Measurements from ENCODE around the gene OBSCN. TPM values are rescaled to one million over a fixed set of nuclear protein-coding genes. Genes with fewer than 3 reads are reported as not detected.
"Not testable (repeated sequence)": the region's sequence is repeated elsewhere in the genome, so short reads cannot be mapped to it uniquely, and the experiment has no call there.

The OBSCN gene
- total RNA-seq, 2 experiments from 2014 or later = 12.3 to 14.4 TPM

DNA sequence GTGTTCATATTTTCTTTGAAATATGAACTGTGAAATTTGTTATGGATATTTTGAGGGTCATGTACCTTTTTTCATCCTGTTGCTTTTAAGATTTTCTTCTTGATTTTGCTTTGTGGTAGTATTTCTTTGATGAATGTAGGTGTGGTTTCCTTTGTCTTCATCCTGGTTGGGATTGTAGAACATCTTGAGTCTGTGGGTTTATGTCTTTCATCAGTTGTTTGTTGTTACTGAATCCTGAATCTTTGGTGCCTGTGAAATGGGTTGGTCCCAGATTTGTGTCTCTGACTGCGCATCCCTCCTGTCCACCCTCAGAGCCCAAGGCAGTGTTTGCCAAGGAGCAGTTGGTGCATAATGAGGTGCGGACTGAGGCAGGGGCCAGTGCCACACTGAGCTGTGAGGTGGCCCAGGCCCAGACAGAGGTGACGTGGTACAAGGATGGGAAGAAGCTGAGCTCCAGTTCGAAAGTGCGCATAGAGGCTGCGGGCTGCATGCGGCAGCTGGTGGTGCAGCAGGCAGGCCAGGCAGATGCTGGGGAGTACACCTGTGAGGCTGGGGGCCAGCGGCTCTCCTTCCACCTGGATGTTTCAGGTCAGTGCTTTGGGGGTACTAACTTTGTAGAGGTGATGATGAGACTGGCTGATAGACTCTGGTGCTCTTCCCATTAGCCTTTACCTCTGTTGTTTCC lies 38.5 kb downstream of the OBSCN start:
- Mint-ChIP-seq H3K27me3 (ENCODE audit: low read depth) (no peaks in the 10 kb centered on the region), H3K4me3 (no peak overlapping the region), H3K36me3 (ENCODE audit: low read depth) (peaks cover 66% of the 10 kb centered on the region), H3K4me1 (ENCODE audit: low read depth) (peaks cover 5% of the 10 kb centered on the region), H3K27ac (peak overlapping the region; percentile 10), H3K9me3 (ENCODE audit: insufficient read depth) (peaks cover 51% of the 10 kb centered on the region)
- ATAC-seq = no peak
- ChIA-PET CTCF (no interaction called here), POLR2A (no interaction called here)
- DNase-seq = no peak

DNA sequence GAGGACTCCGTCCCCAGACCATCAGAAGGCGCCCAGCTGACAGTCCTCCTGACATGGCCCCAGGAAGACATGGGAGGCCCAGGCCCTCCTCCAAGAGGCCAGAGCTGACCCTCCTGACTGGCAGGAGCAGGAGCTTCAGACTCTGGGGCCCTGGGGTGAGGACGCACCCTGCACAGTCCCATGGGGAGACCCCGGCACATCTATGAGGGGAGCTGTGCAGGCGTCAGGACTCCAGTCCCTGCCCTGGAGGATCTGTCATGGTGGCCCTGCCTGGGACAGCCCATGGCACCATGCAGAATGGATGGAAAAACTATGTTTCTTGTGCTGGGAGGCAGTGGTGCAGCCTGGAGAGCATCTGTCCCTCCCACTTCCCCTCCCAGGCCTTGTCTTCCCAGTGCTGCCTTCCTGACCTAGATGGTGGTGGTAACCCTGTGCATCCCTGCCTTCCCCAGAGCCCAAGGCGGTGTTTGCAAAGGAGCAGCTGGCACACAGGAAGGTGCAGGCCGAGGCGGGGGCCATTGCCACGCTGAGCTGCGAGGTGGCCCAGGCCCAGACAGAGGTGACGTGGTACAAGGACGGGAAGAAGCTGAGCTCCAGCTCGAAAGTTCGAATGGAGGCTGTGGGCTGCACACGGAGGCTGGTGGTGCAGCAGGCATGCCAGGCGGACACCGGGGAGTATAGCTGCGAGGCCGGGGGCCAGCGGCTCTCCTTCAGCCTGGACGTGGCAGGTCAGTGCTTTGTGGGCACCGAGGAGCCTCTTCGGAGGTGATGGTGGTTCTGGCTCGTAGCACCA lies 41.9 kb downstream of the OBSCN start:
- peaks cover 44% of the 10 kb centered on the region for H3K36me3 Mint-ChIP-seq (ENCODE audit: low read depth)
- peaks cover 20% of the 10 kb centered on the region for H3K9me3 Mint-ChIP-seq (ENCODE audit: insufficient read depth)
- POLR2A ChIA-PET = no interaction called here
- no peaks in the 10 kb centered on the region for H3K27me3 Mint-ChIP-seq (ENCODE audit: low read depth)
- no peak for DNase-seq
- ATAC-seq = no peak
- H3K4me3 Mint-ChIP-seq = no peak overlapping the region
- H3K4me1 Mint-ChIP-seq (ENCODE audit: low read depth) = peaks cover 5% of the 10 kb centered on the region
- H3K27ac Mint-ChIP-seq = no peak overlapping the region
- CTCF ChIA-PET = no interaction called here

DNA sequence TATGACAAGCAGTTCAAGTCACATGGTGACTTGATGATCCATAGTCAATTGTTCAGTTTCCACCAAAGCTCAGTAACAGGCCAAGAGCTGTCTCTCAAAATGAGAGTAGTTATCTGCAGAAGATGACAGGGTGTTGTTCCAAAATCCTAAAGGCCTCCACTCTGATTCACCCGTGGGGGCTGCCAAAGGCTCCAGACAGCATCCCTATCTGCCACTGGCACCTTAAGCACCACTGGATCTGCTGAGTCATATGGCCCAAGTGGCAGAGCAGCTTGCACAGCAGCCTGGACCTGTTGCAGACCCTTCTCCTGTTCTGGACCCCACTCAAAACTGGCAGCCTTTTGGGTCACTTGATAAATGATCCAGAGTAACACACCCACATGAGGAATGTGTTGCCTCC lies 44.6 kb downstream of the OBSCN start:
- H3K36me3 Mint-ChIP-seq (ENCODE audit: low read depth) = peaks cover 19% of the 10 kb centered on the region
- H3K4me1 Mint-ChIP-seq (ENCODE audit: low read depth); DNase-seq; H3K27ac Mint-ChIP-seq; ATAC-seq; CTCF ChIA-PET; H3K4me3 Mint-ChIP-seq; H3K9me3 Mint-ChIP-seq (ENCODE audit: insufficient read depth); H3K27me3 Mint-ChIP-seq (ENCODE audit: low read depth); POLR2A ChIA-PET: not testable (repeated sequence)

DNA sequence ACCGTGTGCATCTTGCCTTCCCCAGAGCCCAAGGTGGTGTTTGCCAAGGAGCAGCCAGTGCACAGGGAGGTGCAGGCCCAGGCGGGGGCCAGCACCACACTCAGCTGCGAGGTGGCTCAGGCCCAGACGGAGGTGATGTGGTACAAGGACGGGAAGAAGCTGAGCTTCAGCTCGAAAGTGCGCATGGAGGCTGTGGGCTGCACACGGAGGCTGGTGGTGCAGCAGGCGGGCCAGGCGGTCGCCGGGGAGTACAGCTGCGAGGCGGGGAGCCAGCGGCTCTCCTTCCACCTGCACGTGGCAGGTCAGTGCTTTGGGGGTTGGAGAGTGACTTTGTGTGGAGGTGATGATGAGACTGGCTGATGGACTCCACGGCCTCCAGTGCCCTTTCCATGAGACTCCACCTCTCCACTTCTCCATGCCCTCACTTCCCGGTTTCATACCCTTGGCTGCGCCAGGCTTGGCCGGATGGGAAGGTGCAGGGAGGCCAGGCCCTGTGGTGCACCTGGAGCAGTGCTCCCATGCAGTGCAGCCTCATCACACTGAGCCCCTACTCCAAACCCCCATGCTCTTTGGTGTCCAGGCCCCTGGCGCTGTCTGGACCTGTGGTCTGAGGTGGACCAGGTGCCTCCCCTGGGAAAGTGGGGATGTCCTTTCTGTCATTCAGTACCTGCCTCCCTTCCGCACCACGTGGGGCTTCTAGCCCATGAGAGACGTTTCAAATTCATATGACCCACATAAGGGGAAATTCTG lies 49.0 kb downstream of the OBSCN start:
- POLR2A ChIA-PET = no interaction called here
- no peak overlapping the region for H3K27ac Mint-ChIP-seq
- no peaks in the 10 kb centered on the region for H3K27me3 Mint-ChIP-seq (ENCODE audit: low read depth)
- DNase-seq = no peak
- no peaks in the 10 kb centered on the region for H3K4me1 Mint-ChIP-seq (ENCODE audit: low read depth)
- H3K36me3 Mint-ChIP-seq (ENCODE audit: low read depth) = peaks cover 10% of the 10 kb centered on the region
- CTCF ChIA-PET = no interaction called here
- H3K9me3 Mint-ChIP-seq (ENCODE audit: insufficient read depth) = peaks cover 7% of the 10 kb centered on the region
- H3K4me3 Mint-ChIP-seq = no peak overlapping the region
- no peak for ATAC-seq

DNA sequence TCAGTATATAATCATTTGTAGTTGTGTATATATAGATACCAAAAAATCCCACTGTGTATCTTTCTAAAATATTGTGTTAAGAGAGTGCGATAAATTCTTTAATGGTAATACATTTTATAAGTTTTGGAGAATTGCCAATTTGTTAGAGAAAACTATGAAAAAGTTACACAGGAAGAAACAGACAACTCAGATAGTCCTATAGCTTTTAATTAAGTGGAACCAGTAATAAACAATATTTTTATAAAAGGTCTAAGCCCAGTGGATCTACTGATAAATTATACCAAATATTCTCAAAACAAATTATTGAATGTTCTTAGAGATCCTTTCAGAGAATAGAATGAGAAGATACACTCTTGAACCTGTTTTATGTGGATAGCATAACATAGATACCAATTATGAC lies 50.6 kb downstream of the OBSCN start:
- no peak for DNase-seq
- ATAC-seq = no peak
- H3K4me1 Mint-ChIP-seq (ENCODE audit: low read depth) = no peaks in the 10 kb centered on the region
- peaks cover 6% of the 10 kb centered on the region for H3K36me3 Mint-ChIP-seq (ENCODE audit: low read depth)
- H3K27ac Mint-ChIP-seq = no peak overlapping the region
- CTCF ChIA-PET = no interaction called here
- H3K4me3 Mint-ChIP-seq = no peak overlapping the region
- H3K27me3 Mint-ChIP-seq (ENCODE audit: low read depth) = no peaks in the 10 kb centered on the region
- peaks cover 11% of the 10 kb centered on the region for H3K9me3 Mint-ChIP-seq (ENCODE audit: insufficient read depth)
- POLR2A ChIA-PET = no interaction called here

DNA sequence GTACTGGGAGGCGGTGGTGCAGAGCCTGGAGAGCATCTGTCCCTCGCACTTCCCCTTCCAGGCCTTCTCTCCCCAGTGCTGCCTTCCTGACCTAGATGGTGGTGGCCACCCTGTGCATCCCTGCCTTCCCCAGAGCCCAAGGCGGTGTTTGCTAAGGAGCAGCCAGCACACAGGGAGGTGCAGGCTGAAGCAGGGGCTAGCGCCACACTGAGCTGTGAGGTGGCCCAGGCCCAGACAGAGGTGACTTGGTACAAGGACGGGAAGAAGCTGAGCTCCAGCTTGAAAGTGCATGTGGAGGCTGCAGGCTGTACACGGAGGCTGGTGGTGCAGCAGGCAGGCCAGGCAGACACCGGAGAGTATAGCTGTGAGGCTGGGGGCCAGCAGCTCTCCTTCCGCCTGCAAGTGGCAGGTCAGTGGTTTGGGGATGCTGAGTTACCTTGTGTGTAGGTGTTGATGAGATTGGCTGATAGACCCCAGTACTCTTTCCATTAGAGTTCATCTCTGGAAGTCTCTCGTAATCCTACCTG lies 51.6 kb downstream of the OBSCN start:
- ChIA-PET POLR2A (no interaction called here), CTCF (no interaction called here)
- no peak for DNase-seq
- Mint-ChIP-seq H3K36me3 (ENCODE audit: low read depth) (peaks cover 6% of the 10 kb centered on the region), H3K27ac (no peak overlapping the region), H3K9me3 (ENCODE audit: insufficient read depth) (peaks cover 11% of the 10 kb centered on the region), H3K4me1 (ENCODE audit: low read depth) (no peaks in the 10 kb centered on the region), H3K27me3 (ENCODE audit: low read depth) (no peaks in the 10 kb centered on the region), H3K4me3 (no peak overlapping the region)
- ATAC-seq = no peak

DNA sequence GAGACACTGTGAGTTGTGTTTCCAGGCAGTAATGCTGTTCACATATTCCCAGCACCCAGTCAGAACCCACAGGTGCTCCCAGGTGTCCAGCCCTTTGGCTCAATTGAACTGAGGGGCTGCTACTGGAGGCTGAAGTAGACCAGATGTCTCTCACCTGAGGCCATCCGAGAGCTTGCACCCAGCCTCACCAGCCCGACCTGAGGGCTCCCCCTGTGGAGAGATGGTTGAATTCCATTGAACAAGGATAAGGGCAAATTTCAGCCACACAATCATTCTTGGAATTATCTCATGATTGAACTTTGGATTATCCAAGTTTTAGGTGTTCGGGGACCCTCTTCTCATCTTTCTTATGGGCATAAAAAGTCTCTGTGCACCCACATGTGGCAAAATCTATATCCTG lies 52.1 kb downstream of the OBSCN start:
- Mint-ChIP-seq H3K27ac (no peak overlapping the region), H3K27me3 (ENCODE audit: low read depth) (no peaks in the 10 kb centered on the region), H3K9me3 (ENCODE audit: insufficient read depth) (peaks cover 11% of the 10 kb centered on the region), H3K4me3 (no peak overlapping the region), H3K4me1 (ENCODE audit: low read depth) (no peaks in the 10 kb centered on the region), H3K36me3 (ENCODE audit: low read depth) (peaks cover 6% of the 10 kb centered on the region)
- DNase-seq = no peak
- ATAC-seq = no peak
- POLR2A ChIA-PET = no interaction called here
- CTCF ChIA-PET = no interaction called here

DNA sequence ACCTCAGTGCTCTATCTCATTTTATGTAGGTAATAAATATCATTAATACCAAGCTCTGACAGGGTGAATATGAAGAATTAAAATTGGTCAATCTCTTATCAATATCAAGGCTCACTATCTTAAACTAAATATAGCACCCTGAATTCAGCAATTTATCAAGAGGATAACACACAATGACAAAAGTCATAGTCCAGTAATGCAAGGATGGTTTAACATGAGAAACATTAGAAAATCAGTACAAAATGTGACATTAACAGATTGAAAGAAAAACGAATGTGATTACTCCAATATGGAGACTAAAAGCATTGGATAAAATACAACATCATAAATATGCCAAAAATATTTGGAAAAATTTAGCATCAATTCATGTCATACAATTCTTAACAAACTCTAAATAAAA lies 53.9 kb downstream of the OBSCN start:
- peaks cover 11% of the 10 kb centered on the region for H3K9me3 Mint-ChIP-seq (ENCODE audit: insufficient read depth)
- POLR2A ChIA-PET = no interaction called here
- no peak for DNase-seq
- no peaks in the 10 kb centered on the region for H3K27me3 Mint-ChIP-seq (ENCODE audit: low read depth)
- H3K36me3 Mint-ChIP-seq (ENCODE audit: low read depth) = peaks cover 5% of the 10 kb centered on the region
- ATAC-seq = no peak
- CTCF ChIA-PET = no interaction called here
- no peak overlapping the region for H3K4me3 Mint-ChIP-seq
- H3K27ac Mint-ChIP-seq = no peak overlapping the region
- H3K4me1 Mint-ChIP-seq (ENCODE audit: low read depth) = no peaks in the 10 kb centered on the region

DNA sequence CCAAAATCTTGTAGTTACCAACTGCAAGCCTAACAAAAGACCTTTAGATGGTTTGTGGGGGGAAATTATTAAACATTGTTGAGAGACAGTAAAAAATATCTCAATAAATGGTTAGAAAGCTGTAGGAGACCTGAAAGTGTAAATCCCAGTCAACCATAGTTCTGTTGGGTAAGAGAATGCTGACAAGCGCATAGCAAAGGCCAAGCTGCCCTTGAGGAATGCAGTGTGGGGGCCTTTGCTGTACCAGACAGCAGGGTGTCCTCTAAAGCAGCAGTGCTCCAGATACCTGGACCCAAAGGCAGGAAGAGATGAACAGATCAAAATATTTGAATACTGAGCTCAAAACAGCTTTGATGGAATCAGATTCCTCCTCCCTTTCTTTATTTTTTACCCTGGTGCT lies 54.6 kb downstream of the OBSCN start:
- CTCF ChIA-PET = no interaction called here
- H3K27ac Mint-ChIP-seq = no peak overlapping the region
- no peak overlapping the region for H3K4me3 Mint-ChIP-seq
- peaks cover 4% of the 10 kb centered on the region for H3K4me1 Mint-ChIP-seq (ENCODE audit: low read depth)
- ATAC-seq = no peak
- DNase-seq = no peak
- POLR2A ChIA-PET = no interaction called here
- H3K9me3 Mint-ChIP-seq (ENCODE audit: insufficient read depth) = peaks cover 11% of the 10 kb centered on the region
- peaks cover 5% of the 10 kb centered on the region for H3K36me3 Mint-ChIP-seq (ENCODE audit: low read depth)
- H3K27me3 Mint-ChIP-seq (ENCODE audit: low read depth) = no peaks in the 10 kb centered on the region

DNA sequence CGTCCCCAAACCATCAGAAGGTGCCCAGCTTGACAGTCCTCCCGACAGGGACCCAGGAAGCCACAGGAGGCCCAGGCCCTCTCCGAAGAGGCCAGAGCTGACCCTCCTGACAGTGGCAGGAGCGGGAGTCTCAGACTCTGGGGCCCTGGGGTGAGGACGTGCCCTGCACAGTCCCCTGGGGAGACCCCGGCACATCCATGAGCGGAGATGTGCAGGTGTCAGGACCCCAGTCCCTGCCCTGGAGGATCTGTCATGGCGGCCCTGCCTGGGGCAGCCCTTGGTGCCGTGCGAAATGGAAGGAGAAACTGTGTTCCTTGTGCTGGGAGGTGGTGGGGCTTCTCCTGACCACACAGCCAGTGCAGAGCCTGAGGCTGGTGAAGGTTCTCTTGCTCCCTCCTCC lies 55.8 kb downstream of the OBSCN start:
- ATAC-seq = no peak
- POLR2A ChIA-PET = no interaction called here
- Mint-ChIP-seq H3K27me3 (ENCODE audit: low read depth) (no peaks in the 10 kb centered on the region), H3K4me3 (no peak overlapping the region), H3K4me1 (ENCODE audit: low read depth) (peaks cover 6% of the 10 kb centered on the region), H3K36me3 (ENCODE audit: low read depth) (peaks cover 5% of the 10 kb centered on the region), H3K9me3 (ENCODE audit: insufficient read depth) (peaks cover 11% of the 10 kb centered on the region), H3K27ac (no peak overlapping the region)
- CTCF ChIA-PET = no interaction called here
- DNase-seq = no peak

DNA sequence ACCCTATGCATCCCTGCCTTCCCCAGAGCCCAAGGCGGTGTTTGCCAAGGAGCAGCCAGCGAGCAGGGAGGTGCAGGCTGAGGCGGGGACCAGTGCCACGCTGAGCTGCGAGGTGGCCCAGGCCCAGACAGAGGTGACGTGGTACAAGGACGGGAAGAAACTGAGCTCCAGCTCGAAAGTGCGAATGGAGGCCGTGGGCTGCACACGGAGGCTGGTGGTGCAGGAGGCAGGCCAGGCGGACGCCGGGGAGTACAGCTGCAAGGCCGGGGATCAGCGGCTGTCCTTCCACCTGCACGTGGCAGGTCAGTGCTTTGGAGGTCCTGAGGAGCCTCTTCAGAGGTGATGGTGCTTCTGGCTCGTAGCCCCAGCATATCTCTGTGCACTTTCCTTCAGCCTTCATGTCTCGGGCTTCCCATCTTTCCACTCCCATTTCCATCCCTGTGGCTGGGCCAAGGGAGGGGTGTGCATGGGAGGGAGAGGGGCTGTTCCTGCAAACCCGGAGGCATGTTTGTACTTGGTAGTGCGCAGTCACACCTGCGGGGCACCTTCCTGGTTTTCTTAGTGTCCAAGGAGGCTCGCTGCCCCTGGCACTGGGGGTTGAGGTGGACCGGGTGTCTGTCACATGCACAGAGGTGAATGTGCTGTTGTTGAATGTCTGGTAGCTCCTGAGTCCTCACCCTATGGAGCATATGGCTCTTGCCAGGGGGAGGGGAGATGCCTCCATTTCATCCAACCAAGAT lies 56.4 kb downstream of the OBSCN start:
- Mint-ChIP-seq H3K27ac (no peak overlapping the region), H3K9me3 (ENCODE audit: insufficient read depth) (peaks cover 11% of the 10 kb centered on the region), H3K4me3 (no peak overlapping the region), H3K4me1 (ENCODE audit: low read depth) (peaks cover 6% of the 10 kb centered on the region), H3K36me3 (ENCODE audit: low read depth) (peaks cover 5% of the 10 kb centered on the region), H3K27me3 (ENCODE audit: low read depth) (no peaks in the 10 kb centered on the region)
- CTCF ChIA-PET = no interaction called here
- ATAC-seq (no peak), DNase-seq (no peak)
- POLR2A ChIA-PET = no interaction called here

DNA sequence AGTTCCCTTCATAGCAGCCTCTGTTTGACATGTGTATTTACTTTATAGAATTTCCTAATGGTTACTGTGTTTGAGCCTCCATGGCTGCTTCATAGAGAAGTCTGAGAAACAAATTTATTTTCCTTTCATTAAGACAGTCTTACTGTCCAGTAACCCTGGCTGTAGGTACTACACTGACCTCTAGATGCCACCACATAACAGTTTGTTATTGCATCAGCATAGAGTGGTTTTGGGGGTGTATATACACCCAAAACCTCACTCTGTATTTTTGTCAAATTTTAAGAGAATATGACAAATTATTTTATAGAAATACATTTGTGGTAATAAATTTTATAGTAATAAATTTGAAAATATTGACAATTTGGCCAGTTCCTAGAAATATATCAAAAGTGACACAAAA lies 57.3 kb downstream of the OBSCN start:
- Mint-ChIP-seq H3K27ac (no peak overlapping the region), H3K4me1 (ENCODE audit: low read depth) (peaks cover 6% of the 10 kb centered on the region), H3K27me3 (ENCODE audit: low read depth) (no peaks in the 10 kb centered on the region), H3K9me3 (ENCODE audit: insufficient read depth) (peaks cover 11% of the 10 kb centered on the region), H3K4me3 (no peak overlapping the region), H3K36me3 (ENCODE audit: low read depth) (peaks cover 5% of the 10 kb centered on the region)
- ATAC-seq (no peak), DNase-seq (no peak)
- POLR2A ChIA-PET = no interaction called here
- CTCF ChIA-PET = no interaction called here
